Measurements from ENCODE around the gene MNX1. TPM values are rescaled to one million over a fixed set of nuclear protein-coding genes. Genes with fewer than 3 reads are reported as not detected.
A peak's percentile ranks its signal among the peaks of the same experiment; 100 is the strongest.

MNX1 gene
- total RNA-seq, 1 donor from 2014 or later, result not detected

DNA sequence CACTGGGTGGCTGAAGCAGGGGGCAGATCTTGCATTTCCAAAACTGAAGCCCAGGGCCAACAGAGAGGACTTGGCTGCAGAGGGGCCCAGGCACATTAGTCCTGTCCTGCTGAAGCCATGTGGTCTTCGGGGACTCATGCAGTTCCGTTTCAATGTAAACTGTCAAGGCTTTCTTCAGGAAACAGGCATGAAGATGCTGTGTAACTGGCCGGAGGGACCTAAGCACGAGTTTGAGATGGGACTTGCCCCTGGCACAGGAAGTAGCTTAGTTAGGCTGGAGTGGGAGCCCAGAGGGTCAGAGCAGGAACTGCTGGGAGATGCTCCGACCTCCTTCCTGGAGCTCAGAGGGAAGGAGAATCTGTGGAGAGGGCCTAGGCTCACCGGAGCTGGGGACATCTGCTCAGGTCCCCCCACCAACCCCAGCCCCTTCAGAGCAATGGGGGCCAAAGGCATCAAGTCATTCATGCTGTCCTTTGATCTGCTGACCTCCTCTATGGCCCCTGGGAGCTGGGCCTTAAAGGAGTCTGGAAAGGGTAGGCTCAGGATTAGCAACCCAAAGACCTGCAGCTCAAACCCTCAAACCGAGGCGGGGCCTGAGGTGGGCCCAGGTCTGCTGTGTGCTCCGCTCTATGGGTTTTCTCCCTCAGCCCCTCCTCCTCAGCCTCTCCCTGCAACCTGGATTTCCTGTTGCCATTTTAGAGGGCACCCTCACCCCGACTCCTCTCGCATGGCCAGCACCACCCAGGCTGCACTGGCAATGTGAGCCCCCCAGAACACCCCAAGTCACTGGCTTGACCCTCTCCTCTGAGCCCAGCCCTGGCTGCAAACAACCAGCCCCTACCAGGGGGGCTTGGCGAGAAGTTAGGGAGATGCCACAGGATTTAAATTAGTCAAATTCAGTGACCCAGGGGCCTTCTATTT, 4.4 kb upstream of the MNX1 start:
- DNase-seq, result no peak

DNA sequence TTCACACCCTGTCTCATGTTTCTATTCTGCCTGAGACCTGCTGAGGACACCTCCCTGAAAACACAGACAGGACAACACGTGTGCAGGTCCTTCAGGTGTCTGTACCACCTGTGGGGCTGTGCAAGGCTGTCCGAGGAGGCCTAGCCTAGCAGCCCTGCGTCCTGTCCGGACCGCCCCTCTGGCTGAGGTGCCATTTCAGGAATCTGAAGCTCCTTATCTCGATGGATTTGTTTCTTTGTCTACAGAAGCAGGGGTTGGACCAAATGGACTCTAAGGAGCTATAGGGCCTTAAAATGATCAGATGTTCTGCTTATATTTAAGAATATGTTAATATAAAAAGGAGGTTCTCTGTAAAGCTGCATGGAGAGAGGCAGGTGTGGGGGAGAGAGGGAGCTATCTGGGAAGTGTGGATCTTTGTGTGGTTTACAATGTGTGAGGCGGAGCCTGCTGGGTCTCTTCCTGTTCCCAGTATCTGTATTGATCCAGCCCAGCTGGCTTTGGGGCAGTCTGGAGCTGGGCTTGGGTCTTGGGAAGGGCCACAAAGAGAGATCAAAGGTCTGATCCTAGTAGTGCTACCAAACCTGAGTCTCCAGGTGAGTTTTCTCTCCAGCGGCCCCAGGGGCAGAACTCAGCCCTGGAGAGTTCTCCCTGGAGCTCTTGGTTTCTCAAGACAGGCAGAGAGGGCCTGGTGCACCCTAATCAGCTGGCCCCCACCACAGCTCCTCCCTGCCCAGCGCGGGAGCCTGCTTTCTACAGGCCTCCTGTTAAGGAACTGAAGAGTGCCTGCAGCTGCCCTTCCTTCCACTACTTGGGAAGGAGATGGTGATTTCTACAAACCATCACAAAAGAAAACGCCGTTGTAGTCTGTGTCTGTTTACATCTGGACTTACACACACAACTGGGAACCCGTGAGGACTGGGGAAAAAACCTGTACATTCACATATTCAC, 3.4 kb upstream of the MNX1 start:
- DNase-seq, result no peak

DNA sequence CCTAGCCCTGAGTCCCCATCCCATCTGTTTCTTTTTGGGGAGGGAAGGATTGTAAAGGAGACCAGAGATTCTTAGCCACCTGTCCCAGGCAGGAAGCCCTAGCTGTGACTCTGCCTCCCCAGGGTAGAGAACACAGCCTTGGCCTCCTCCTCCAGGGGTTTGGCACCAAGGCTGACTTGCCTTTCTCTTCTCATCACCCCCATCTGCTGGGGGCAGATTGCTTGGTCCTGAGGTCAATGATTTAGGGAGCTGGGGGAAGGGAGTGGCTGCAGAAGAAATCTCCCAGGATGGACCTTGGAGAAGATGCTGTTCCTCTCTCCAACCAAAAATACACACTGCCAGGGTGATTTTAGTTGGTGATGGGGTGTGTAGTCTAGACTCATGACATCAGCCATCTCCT, 2.6 kb upstream of the MNX1 start:
- no peak for DNase-seq

DNA sequence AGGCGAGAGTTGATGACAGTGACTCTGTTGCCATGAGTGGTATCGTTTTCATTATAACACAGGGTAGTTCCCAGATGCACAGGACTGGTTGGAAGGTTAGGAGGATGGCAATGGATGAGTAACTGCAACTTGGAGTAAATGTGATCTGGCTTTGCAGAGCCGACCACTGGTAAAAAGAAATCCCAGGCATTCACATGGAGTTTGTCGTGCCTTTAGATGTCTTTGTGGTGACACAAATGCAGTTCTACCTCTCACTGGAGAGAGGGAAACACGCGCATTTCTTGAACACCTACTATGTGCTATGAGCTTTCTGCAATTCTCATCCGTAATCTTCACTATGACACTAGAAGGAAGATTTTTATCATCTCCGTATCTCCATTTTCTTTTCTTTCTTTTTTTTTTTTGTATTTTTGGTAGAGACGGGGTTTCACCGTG, 1.7 kb upstream of the MNX1 start:
- no peak for DNase-seq

DNA sequence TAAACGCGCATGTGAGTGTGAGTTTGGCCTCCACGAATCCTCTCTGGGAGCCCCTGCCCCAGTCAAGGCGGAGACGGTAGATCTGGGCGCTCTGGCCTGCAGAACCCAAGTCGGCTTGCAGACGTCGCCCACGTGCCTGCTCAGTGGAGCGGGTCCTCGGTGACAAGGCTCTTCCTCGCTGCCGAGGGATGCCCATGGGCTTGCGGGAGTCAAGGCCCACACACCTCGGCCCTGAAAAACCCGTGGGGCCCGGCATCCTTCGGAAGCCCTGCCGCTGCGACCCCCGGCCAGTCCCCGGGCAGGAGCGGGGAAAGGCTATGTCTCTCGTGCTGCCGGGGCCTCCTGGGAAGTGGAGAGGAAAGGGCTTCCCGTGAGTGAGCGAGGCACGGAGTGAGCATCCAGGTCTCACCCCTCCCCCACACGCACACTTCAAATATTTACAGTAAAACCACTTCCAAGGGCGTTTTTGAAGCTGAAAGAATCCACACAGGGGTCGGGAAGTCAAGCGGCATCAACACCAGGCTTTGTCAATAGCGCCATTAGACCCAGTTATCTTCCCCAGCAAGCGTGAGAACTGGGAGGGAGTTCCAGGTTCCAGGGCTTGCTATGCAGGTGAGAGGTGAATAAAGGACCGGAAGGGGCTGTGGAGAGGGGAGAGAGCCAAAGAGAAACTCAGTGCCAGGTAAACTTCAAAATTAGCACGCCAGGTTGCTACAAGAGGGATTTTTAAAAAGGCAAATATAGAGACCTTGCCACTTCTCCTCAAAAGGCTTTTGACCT, 1.1 kb upstream of the MNX1 start:
- DNase-seq, result no peak

DNA sequence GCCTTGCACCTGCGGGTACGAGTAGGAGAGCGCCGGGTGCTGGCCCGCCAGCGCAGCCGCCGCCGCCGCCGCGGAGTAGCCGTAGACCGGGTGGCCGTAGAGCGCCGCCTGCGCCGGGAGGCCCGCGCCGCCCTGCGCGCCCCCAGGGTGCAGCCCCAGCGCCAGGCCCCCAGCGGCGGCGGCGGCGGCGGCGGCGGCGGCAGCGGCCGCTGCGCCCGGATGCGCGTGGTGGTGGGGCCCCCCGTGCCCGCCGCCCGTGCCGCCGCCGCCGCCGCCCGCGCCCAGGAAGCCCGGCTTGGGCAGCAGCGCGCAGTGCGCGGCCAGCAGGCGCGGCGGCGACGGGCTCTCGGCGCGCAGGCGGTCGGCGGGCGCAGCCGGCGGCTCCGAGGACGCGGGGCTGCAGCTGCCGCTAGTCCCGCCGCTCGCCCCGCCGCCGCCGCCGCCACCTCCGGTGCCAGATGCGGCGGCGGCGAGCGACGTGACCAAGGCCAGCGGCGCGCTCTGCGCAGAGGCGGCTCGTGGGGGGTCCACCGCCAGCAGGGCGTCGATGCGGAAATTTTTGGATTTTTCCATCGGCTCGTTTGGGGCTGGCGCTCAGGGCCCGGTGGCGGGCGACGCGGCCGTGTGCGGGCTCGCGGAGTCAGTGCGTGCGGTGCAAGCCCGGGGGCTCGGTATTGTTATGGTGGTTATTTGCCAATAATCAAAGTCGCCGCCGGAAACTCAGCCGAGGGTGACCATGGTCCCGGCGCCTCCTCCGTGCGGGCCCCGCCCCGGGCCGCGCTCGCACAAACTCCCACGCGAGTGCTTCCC, 480 bp downstream of the MNX1 start:
- no peak for DNase-seq

DNA sequence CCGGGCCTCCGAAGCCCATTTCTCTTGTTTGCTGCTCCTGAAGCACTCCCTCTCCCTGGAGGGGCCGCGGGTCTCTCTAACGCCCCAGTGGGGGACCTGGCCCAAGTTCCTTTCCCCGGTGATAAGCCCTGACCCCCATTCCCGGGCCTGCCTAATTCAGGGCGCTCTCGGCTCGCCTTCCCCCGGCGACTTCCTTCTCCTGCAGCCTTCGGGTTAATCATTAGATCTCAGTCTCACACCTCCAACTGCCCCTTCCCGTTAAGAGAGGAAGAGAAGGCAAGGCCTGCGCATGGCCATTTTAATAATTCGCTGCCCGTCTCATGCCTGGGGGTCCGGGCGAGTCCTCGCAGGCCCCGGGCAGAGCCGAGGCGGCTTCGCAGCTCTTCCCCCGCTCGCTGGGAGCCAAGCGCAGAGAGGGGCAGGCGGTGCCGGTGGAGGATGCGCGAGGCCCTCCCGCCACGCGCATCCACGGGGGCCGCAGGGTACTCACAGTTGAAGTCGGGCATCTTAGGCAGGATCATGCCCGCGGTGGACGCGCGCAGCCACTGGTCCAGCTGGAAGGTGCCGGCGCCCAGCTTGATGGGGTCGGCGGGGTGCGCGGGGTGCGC, 1.2 kb downstream of the MNX1 start:
- DNase-seq, result no peak

DNA sequence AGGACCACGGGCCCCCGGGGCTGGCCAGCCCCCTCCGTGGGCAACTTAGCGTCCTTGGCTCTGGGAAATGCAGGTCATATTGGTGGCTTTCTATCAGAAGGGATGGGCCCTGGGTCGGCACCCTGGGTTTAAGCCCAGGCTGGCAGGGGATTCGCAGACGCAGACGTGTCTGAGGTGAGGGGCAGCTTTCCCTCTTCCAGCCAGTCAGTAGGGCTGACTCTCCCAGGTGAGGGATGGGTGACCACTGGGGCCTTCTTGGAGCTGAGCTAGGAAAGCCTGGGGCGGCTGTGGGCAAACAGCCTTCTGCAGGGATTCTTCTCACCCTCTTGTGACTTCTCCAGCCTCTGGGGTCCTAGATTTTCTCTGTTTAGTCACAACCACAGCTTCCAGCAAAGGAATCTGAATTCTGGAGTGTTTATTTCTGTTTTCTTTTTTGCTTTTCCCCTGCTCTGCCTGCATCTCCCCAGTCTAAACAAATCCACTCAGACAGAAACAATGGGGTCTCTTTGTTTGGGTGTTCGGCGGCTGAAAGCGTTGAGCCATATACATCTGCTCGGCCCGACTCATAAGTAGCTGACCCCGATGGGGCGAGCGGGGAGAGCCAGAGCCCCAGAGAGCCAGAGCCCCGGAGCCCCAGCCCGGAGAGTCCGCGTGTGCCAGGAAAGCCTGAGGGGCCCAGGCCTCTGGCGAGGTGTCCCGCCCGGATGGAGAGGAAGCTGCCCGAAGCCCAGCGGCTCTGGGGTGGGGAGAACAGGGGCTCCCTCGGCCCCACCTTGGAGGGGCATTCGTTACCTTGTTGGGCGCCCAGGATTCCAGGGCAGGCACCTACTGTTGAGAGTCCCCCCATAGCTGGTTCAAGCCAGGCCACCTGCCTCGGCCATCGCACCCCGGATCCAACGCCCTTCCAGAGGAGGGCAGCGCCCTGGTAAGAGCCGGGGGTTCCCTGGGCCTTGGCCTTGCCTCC, 2.0 kb downstream of the MNX1 start:
- no peak for DNase-seq

DNA sequence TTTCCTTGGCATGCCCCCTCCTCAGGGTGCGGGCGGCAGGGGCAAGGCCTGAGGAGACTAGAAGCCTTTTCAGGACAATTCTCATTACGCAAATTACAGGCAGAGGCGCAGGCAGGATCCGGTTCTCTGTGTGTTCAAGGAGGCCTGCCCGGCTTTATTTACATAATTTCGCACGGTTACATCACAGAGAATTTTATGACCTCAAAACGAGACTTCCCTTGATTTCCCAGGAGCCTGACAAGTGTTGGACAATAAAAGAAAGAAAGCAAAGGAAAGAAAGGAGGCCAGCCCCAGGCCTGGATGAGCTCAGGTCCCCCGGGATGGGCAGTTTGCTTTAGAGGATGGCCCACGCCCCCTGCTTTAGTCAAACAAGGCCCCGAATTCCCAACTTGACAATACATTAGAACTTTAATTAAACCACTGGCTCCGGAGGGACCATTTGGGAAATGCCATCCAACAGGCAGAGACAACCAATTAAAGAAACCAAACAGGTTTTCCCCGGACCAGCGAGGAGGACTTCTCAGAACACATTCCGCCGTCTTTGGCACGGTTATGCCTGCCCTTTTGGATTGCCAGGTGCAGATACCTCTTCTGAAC, 2.9 kb downstream of the MNX1 start:
- no peak for DNase-seq

DNA sequence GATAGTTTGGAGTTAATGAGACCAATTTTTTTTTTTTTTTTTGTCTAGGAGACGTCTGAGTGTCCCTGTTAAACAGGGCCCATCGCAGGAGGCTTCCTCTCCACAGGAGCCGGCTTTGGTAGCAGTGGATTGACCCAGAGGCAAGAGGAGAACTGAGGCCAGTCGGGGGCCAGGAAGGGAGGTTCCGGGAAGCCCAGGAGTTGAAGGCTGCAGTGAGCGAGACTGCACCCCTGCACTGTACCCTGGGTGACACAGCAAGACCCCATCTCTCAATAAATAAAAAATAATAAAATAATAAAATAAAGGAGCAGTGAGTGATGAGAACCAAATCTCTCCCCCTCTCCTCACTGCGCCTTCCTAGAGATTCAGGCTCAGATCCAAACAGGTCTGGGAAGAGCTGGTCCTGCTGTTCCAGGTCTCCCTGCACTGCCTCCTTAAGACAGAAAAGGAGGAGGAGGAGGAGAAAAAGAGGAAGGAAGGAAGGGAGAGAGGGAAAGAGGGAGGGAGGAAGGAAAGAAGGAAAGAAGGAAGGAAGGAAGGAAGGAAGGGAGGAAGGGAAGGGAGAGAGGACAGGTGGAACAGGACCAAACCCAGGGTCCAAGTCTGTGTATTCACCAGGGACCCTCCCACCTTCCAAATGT, 3.5 kb downstream of the MNX1 start:
- DNase-seq, result no peak

DNA sequence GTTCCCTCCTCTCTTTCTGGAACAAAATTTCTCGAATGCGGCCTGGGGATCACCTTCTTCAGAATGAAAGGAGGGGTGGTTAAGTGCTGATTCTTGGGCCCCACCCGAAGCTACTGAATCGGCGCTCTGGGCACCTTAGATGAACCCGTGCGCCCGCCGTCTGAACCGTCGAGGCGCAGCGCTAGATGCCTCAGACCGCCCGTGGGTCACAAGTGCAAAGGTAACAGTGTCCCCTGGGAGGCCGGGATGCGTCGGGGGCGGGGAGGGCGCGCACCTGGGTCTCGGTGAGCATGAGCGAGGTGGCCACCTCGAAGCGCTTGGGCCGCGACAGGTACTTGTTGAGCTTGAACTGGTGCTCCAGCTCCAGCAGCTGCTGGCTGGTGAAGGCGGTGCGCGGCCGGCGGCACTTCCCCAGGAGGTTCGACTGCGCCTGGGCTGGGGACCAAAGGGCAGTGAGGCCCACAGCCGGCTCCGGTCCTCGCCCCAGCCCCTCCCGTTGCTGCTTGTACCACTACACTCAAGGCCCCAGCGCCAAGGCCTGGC, 4.2 kb downstream of the MNX1 start:
- no peak for DNase-seq

DNA sequence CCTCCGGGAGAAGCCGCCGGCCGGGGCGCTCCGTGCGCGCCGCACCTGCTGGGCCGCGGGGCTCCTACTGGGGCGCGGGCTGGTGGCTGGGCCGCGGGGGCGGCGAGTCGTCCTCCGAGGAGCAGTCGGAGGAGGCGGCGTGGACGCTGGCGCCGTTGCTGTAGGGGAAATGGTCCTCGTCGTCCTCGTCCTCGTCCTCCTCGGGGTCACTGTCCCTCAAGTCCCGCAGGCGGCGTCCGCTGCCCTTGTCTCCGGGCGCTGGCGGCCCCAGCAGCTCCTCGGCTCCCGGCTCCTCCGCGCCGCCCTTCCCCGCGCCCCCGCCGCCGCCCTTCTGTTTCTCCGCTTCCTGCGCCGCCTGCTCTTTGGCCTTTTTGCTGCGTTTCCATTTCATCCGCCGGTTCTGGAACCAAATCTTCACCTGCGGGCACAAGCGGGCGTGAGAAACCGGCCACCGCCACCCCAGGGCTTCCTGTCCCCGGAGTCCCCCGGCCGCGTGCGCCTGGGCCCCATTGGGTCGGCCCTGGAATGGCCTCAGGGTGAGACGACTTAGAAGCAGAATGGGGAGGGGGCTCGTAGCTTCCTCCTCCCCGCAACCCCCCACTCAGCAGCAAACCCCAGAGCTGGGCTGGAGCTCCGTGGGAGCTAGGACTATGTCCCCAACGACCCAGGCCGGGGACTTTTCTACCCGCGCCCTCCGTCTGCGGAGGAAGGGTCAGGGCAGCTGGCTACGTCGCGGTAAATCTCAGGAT, 4.8 kb downstream of the MNX1 start:
- DNase-seq, result no peak

DNA sequence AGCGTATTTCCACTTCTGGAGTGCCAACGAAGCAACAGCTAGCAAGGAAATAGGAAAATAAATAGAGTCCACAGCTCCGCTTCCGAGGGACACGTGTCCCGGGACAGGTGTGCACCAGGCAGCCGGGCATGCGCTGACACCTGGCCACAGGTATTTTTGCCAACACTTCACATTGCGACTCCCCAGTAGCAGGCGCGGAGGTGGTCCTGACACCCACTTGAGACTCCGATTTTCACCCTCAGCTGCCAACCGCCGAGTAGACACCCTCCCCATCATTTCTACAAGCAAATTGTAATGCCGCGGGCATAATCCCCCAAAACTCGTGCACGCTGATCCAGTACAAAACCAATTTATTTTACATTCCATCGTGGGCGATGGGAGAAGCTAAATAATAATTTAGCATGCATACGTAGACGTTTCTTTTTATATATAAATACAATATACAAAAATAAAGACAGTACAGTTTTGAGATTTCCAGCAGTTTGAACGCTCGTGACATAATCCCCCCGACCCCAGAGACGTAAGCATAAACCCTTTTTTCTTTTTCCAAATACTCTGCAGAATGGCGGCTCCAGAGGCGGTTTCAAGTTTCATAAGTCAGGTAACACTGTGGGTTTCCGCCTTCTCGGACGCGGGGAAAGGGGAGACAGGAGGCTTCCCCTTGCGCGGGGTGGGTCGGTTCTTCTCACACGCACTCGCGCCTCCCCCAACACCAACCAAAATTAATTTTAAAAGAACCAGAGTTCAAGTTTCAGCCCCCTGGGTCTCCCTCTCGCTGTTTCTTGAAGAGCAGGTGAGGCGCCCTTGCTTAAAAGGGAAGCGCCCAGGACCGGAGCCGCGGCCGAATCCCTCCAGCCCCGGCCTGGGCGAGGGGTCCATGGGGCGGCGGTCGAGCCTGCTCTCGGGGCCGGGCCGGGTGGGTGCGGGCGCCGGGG, 5.7 kb downstream of the MNX1 start:
- DNase-seq, result no peak

DNA sequence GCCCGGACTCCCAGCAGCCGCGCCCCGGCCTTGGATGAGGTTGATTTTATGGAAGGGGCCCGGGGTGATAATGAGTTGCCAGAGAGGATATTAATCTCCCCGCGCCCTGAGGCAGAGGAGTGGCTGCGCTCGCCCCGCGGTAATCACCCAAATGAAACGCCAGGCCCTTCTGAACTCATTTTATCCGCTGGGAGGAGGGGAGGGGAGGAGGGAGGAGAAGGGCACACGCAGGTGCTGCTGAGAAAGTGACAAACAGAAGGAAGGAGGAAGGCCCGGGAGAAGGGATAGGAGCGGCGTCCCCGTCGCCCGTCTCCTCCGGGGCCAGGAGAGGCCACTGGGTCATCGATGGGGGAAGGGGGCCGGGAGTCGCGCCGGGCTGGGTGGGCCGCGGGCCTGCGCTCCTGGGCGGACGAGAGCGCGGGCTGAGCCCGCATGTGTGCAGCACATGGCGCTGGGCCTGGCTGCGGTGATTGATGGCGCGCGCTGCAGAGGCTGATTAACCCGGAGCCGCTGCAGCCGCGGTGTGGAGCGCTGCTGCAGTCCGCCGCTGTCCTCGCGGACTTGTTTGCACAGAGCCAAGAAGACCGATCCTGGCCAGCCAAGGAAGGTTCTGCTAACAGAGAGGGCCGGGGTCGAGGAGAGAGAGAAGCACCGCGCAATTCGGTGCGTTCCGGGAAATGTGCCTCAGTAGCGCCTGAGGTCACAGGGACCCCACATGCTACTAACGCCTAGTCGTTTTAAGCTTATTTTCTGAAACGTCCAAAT, 6.5 kb downstream of the MNX1 start:
- peak; percentile 48 for DNase-seq

DNA sequence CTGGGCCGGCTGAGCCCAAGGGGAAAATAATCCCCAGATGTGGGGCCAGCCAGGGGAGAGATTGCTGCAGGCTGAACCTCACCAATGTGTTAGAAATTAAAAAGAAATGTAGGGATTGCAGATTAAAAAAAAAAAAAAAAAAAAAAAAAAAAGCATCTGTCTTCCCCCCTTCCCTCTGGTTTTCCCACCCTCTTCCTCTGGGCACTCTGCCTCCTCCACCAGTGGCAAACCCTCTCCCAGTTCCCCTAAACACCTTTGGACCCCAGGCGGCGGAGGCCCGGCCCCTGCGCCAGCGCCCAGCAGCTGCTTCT, 7.1 kb downstream of the MNX1 start:
- DNase-seq, result no peak

DNA sequence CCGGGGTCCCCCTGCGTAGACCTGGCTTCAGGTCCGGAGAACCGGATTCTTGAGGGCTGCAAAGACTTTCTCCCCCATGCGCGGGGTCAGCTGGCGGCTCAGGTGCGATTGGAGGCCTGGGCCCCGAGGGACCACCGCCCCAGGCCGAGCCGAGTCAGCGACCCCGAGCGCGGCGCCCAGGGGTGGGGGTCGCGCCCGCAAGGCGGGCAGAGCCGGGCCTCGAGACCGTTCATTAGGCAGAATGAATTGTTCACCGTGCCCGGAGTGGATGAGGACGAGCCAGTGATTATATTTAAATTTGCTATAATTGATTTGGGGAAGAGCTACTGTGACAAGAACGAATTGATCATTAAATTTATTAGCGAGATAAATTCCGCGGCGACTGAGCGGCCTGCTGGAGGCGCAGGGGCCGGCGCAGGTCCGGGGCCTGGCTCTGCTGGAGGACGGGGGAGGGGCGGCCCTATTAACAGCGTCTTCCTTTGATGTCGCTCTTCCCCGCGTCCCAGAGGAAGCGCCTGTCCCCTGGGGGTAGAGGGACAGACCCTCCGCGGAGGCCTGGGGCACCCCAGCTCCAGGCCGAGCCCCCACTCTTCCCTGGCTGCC, 7.5 kb downstream of the MNX1 start:
- no peak for DNase-seq

Data from dermis blood vessel endothelial cell (primary cell).